HG03460 (cell line): Measurements from ENCODE around the gene NCF4.

Experiments used
- ATAC-seq: cut with Tn5 transposase; IDR thresholded peaks from one replicate; pipeline ENCODE4 v1.9.1; 2021; ENCODE audit not compliant: unreplicated experiment

NCF4 gene

GRCh38 chr22:36863979-36864378 lies 3.2 kb downstream of the NCF4 start:
- ATAC-seq = no peak

GRCh38 chr22:36864454-36865215 lies 3.8 kb downstream of the NCF4 start:
- ATAC-seq = no peak

GRCh38 chr22:36865346-36865745 lies 4.5 kb downstream of the NCF4 start:
- ATAC-seq = no peak

- ATAC-seq = no peak
These were observed 6.9 kb downstream of the NCF4 start for GRCh38 chr22:36867695-36868094.

- ATAC-seq = no peak
These were observed 7.9 kb downstream of the NCF4 start for GRCh38 chr22:36868546-36869181.

GRCh38 chr22:36870250-36870649 lies 9.4 kb downstream of the NCF4 start:
- ATAC-seq = no peak

- no peak for ATAC-seq
These were observed 10.9 kb downstream of the NCF4 start for GRCh38 chr22:36871669-36872081.

- ATAC-seq = no peak
These were observed 11.3 kb downstream of the NCF4 start for GRCh38 chr22:36872084-36872483.

- ATAC-seq = no peak
These were observed 12.2 kb downstream of the NCF4 start for GRCh38 chr22:36872866-36873498.

- peak; percentile 82 for ATAC-seq
These were observed 13.0 kb downstream of the NCF4 start for GRCh38 chr22:36873614-36874308.

- no peak for ATAC-seq
These were observed 13.5 kb downstream of the NCF4 start for GRCh38 chr22:36874309-36874696.

- no peak for ATAC-seq
These were observed 13.9 kb downstream of the NCF4 start for GRCh38 chr22:36874736-36875135.

GRCh38 chr22:36875741-36876140 lies 14.9 kb downstream of the NCF4 start:
- ATAC-seq = no peak

GRCh38 chr22:36879775-36880174 lies 19.0 kb downstream of the NCF4 start:
- no peak for ATAC-seq

GRCh38 chr22:36881504-36882245 lies 20.9 kb downstream of the NCF4 start:
- ATAC-seq = no peak

- no peak for ATAC-seq
These were observed 23.7 kb downstream of the NCF4 start for GRCh38 chr22:36884349-36885158.

GRCh38 chr22:36885474-36885873 lies 24.7 kb downstream of the NCF4 start:
- ATAC-seq = no peak

GRCh38 chr22:36886016-36886415 lies 25.2 kb downstream of the NCF4 start:
- no peak for ATAC-seq

GRCh38 chr22:36887162-36887561 lies 26.4 kb downstream of the NCF4 start:
- no peak for ATAC-seq

GRCh38 chr22:36891646-36892045 lies 30.8 kb downstream of the NCF4 start:
- ATAC-seq = no peak
